WTC11 (cell line): ENCODE data around the gene KDM2B. TPM values are rescaled to one million over a fixed set of nuclear protein-coding genes. Genes with fewer than 3 reads are reported as not detected.
A peak's percentile ranks its signal among the peaks of the same experiment; 100 is the strongest.

Source experiments
- ATAC-seq: fragments of 200-7000 bp; cut with Tn5 transposase; 2 replicates; pipeline ENCODE4 v1.10.0; 2021; ENCODE audit warnings: mild to moderate bottlenecking, moderate library complexity
- CTCF ChIA-PET: fragments of 300-600 bp; sonication (Branson Sonifier 250); formaldehyde crosslinking; loops from one replicate; lab custom pipeline; 2021; ENCODE audit warnings: antibody characterized with exemption; lab: Charles Lee
- POLR2A ChIA-PET: fragments of 350-600 bp; sonication (Branson Sonifier 250); formaldehyde crosslinking; loops from one replicate; lab custom pipeline; 2021; ENCODE audit warnings: antibody characterized with exemption; lab: Charles Lee
- DNase-seq: peaks from one replicate; pipeline ENCODE4 v3.0.0; 2021; ENCODE audit warnings: low spot score
- H3K27ac Mint-ChIP-seq: 2 replicates; pipeline ENCODE4 v1.8.0; 2021; ENCODE audit warnings: mixed read lengths
- H3K27me3 Mint-ChIP-seq: 2 replicates; pipeline ENCODE4 v1.8.0; 2021; ENCODE audit warnings: low read depth, mild to moderate bottlenecking, moderate library complexity, mixed read lengths
- H3K36me3 Mint-ChIP-seq: 2 replicates; pipeline ENCODE4 v1.8.0; 2021; ENCODE audit warnings: mixed read lengths
- H3K4me1 Mint-ChIP-seq: 2 replicates; pipeline ENCODE4 v1.8.0; 2022; ENCODE audit warnings: mixed read lengths
- H3K4me3 Mint-ChIP-seq: 2 replicates; pipeline ENCODE4 v1.8.0; 2021; ENCODE audit warnings: mild to moderate bottlenecking, moderate library complexity, mixed read lengths
- H3K9me3 Mint-ChIP-seq: 2 replicates; pipeline ENCODE4 v1.8.0; 2021; ENCODE audit warnings: mixed read lengths
- AR ChIP-seq: fragments of 250-450 bp; sonication (Bioruptor Pico); IDR thresholded peaks from 2 replicates; pipeline ENCODE4 v1.9.0; 2021; ENCODE audit warnings: mild to moderate bottlenecking
- CBFB ChIP-seq: sonication (generic); formaldehyde crosslinking; IDR thresholded peaks from 2 replicates; pipeline ENCODE4 v1.8.1; 2022; ENCODE audit warnings: mild to moderate bottlenecking, low read depth, missing genetic modification reagents
- CREM ChIP-seq: sonication (generic); formaldehyde crosslinking; IDR thresholded peaks from 2 replicates; pipeline ENCODE4 v1.8.1; 2022; ENCODE audit warnings: mild to moderate bottlenecking, missing genetic modification reagents, moderate library complexity
- E2F4 ChIP-seq: sonication (generic); formaldehyde crosslinking; IDR thresholded peaks from 2 replicates; pipeline ENCODE4 v1.8.1; 2022; ENCODE audit warnings: low read depth, mild to moderate bottlenecking, moderate library complexity, missing genetic modification reagents, borderline replicate concordance
- ESRRA ChIP-seq: sonication (generic); formaldehyde crosslinking; IDR thresholded peaks from 2 replicates; pipeline ENCODE4 v1.8.1; 2022; ENCODE audit warnings: mild to moderate bottlenecking, missing genetic modification reagents, borderline replicate concordance
- FOXP4 ChIP-seq: sonication (generic); formaldehyde crosslinking; IDR thresholded peaks from 2 replicates; pipeline ENCODE4 v1.8.0; 2022; ENCODE audit warnings: mild to moderate bottlenecking, missing genetic modification reagents
- GABPB1 ChIP-seq: sonication (generic); formaldehyde crosslinking; IDR thresholded peaks from 2 replicates; pipeline ENCODE4 v1.8.1; 2023; ENCODE audit warnings: mild to moderate bottlenecking, missing genetic modification reagents
- GRHL2 ChIP-seq: fragments of 250-450 bp; sonication (Bioruptor Pico); IDR thresholded peaks from 2 replicates; pipeline ENCODE4 v1.8.0; 2022; ENCODE audit warnings: mild to moderate bottlenecking, moderate library complexity; ENCODE audit not compliant: insufficient replicate concordance, severe bottlenecking
- HMGA2 ChIP-seq: fragments of 250-450 bp; sonication (Bioruptor Pico); IDR thresholded peaks from 2 replicates; pipeline ENCODE4 v1.4.0; 2021; ENCODE audit warnings: mild to moderate bottlenecking, moderate library complexity
- IRF2 ChIP-seq: sonication (generic); formaldehyde crosslinking; IDR thresholded peaks from 2 replicates; pipeline ENCODE4 v1.8.0; 2022; ENCODE audit warnings: low read depth, missing genetic modification reagents, borderline replicate concordance
- MLX ChIP-seq: sonication (generic); formaldehyde crosslinking; IDR thresholded peaks from 2 replicates; pipeline ENCODE4 v1.8.1; 2023; ENCODE audit warnings: mild to moderate bottlenecking, missing genetic modification reagents, moderate library complexity
- NFYB ChIP-seq: sonication (generic); formaldehyde crosslinking; conservative IDR thresholded peaks from 2 replicates; pipeline ENCODE4 v1.8.0; 2022; ENCODE audit warnings: low read depth, missing genetic modification reagents
- SMAD3 ChIP-seq: sonication (generic); formaldehyde crosslinking; IDR thresholded peaks from 2 replicates; pipeline ENCODE4 v1.8.0; 2022; ENCODE audit warnings: missing genetic modification reagents, mild to moderate bottlenecking, borderline replicate concordance
- SP1 ChIP-seq: sonication (generic); formaldehyde crosslinking; conservative IDR thresholded peaks from 2 replicates; pipeline ENCODE4 v1.8.1; 2022; ENCODE audit warnings: missing genetic modification reagents
- STAT6 ChIP-seq: sonication (generic); formaldehyde crosslinking; conservative IDR thresholded peaks from 2 replicates; pipeline ENCODE4 v1.8.1; 2023; ENCODE audit warnings: mild to moderate bottlenecking, low read depth, missing genetic modification reagents, moderate library complexity
- TCF7 ChIP-seq: sonication (generic); formaldehyde crosslinking; IDR thresholded peaks from 2 replicates; pipeline ENCODE4 v1.8.0; 2022; ENCODE audit warnings: mild to moderate bottlenecking, low read depth, missing genetic modification reagents, moderate library complexity
- ZNF121 ChIP-seq: sonication (generic); formaldehyde crosslinking; IDR thresholded peaks from 2 replicates; pipeline ENCODE4 v1.8.0; 2023; ENCODE audit warnings: missing genetic modification reagents
- ZNF138 ChIP-seq: sonication (generic); formaldehyde crosslinking; conservative IDR thresholded peaks from 2 replicates; pipeline ENCODE4 v1.8.1; 2022; ENCODE audit warnings: mild to moderate bottlenecking, moderate library complexity, missing genetic modification reagents
- ZNF425 ChIP-seq: fragments of 250-450 bp; sonication (Bioruptor Pico); conservative IDR thresholded peaks from 2 replicates; pipeline ENCODE4 v1.9.0; 2021; ENCODE audit warnings: mild to moderate bottlenecking
- ZNF532 ChIP-seq: fragments of 250-450 bp; sonication (Bioruptor Pico); IDR thresholded peaks from 2 replicates; pipeline ENCODE4 v1.9.0; 2021; ENCODE audit warnings: mild to moderate bottlenecking, borderline replicate concordance
- total RNA-seq: library from RNA; stranded (reverse); gene quantifications from 3 replicates; pipeline ENCODE4 v1.2.3, GENCODE V29; 2021

KDM2B gene
- total RNA-seq, 1 experiment from 2014 or later, result 147 TPM

- TF ChIP-seq FOXP4 (CRISPR knock-in tag) (no peak), SMAD3 (CRISPR knock-in tag) (no peak), TCF7 (CRISPR knock-in tag) (no peak), CBFB (CRISPR knock-in tag) (no peak), ZNF532 (CRISPR knock-in tag) (no peak), ESRRA (CRISPR knock-in tag) (no peak), E2F4 (no peak), NFYB (CRISPR knock-in tag) (no peak), IRF2 (no peak), ZNF425 (CRISPR knock-in tag) (no peak), SP1 (CRISPR knock-in tag) (no peak), GRHL2 (CRISPR knock-in tag) (no peak), HMGA2 (no peak), ZNF138 (CRISPR knock-in tag) (no peak), MLX (CRISPR knock-in tag) (no peak), ZNF121 (CRISPR knock-in tag) (no peak), AR (CRISPR knock-in tag) (no peak), GABPB1 (CRISPR knock-in tag) (no peak), STAT6 (CRISPR knock-in tag) (no peak), CREM (CRISPR knock-in tag) (no peak)
- TF ChIP-seq, all 79 proteins: peak for 0
- peak; percentile 48 for ATAC-seq
- peak overlapping the region; percentile 98 for H3K27ac Mint-ChIP-seq
- H3K27me3 Mint-ChIP-seq, result no peaks in the 10 kb centered on the region
- peaks cover 31% of the 10 kb centered on the region for H3K4me1 Mint-ChIP-seq
- POLR2A ChIA-PET, result interaction anchor here (1.8 kb wide), 1 partner anchor 13 kb away, joined by 6 read pairs; no protein-coding TSS in a partner anchor
- DNase-seq, result no peak
- peak overlapping the region; percentile 47 for H3K4me3 Mint-ChIP-seq
- CTCF ChIA-PET, result no interaction called here
- no peaks in the 10 kb centered on the region for H3K9me3 Mint-ChIP-seq
- H3K36me3 Mint-ChIP-seq, result peaks cover 7% of the 10 kb centered on the region
These were observed 9.8 kb upstream of the KDM2B start for GRCh38 chr12:121590476-121591143.
